ENCODE data around the gene PIAS4.

Gene PIAS4

DNA sequence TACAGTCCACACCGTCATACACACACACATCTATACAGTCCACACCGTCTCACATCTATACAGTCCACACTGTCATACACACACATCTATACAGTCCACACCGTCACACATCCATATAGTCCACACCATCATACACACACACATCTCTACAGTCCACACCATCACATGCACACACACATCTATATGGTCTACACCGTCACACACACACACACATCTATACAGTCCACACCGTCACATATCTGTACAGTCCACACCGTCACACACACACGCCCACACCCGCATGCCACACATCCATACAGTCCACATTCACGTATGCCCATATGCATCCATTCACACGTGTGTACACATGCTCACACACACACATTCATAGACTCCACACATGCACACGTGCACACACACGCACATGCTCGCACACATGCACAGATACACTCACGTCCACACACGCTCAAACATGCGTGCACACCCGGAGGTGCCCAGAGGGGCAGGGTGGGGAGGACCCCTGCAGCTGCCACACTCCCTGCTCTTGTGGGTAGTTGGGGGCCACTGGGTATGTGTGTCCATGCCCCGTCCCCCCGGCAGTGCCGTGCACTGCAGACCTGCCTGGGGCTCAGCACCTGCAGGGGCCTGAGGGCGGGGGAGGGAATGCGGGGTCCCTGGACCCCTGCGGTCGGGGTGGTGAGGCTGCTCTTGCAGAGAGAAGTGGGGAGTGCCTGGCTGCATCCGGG is 29.2 kb downstream of the PIAS4 start:
- Histone ChIP-seq H3K9ac (ENCODE audit: insufficient read length, low read depth) (no peak overlapping the region), H3K4me3 (ENCODE audit: insufficient read length, low read depth) (no peak overlapping the region), H3K9me3 (ENCODE audit: insufficient read depth, low read length) (no peaks in the 10 kb centered on the region), H3K27me3 (ENCODE audit: insufficient read depth, insufficient read length) (no peaks in the 10 kb centered on the region), H3K36me3 (ENCODE audit: insufficient read depth, insufficient read length, low read length) (peaks cover 67% of the 10 kb centered on the region), H3K4me1 (ENCODE audit: insufficient read depth, insufficient read length) (peaks cover 12% of the 10 kb centered on the region)
- TF ChIP-seq ZNF274 (IDR thresholded peaks at IDR 0.05; ENCODE audit: low read depth, low read length) (no peak), YY1 (IDR thresholded peaks at IDR 0.05; ENCODE audit: insufficient read depth, insufficient read length) (no peak), SUZ12 (IDR thresholded peaks at IDR 0.05; ENCODE audit: extremely low read depth, insufficient read depth, insufficient read length) (no peak)
- no peak for DNase-seq (ENCODE audit: low read depth, low spot score)

DNA sequence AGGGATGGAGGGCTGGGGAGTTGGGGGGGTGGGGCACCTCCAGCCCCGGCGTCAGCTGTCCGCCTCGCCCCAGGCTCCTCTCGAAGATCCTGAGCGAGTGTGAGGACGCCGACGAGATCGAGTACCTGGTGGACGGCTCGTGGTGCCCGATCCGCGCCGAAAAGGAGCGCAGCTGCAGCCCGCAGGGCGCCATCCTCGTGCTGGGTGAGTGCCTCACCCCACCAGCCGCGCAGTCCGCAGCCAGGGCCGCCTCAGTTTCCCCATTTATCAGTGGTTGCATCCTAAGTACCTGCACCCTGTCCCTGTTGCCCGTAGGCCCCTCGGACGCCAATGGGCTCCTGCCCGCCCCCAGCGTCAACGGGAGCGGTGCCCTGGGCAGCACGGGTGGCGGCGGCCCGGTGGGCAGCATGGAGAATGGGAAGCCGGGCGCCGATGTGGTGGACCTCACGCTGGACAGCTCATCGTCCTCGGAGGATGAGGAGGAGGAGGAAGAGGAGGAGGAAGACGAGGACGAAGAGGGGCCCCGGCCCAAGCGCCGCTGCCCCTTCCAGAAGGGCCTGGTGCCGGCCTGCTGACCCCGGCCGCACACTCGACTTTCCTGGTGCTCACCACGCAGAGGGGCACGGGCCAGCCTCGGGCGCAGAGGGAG is 29.9 kb downstream of the PIAS4 start:
- TF ChIP-seq YY1 (IDR thresholded peaks at IDR 0.05; ENCODE audit: insufficient read depth, insufficient read length) (no peak), ZNF274 (IDR thresholded peaks at IDR 0.05; ENCODE audit: low read depth, low read length) (no peak), SUZ12 (IDR thresholded peaks at IDR 0.05; ENCODE audit: extremely low read depth, insufficient read depth, insufficient read length) (no peak)
- no peaks in the 10 kb centered on the region for H3K27me3 ChIP-seq (ENCODE audit: insufficient read depth, insufficient read length)
- no peak overlapping the region for H3K4me3 ChIP-seq (ENCODE audit: insufficient read length, low read depth)
- no peak for DNase-seq (ENCODE audit: low read depth, low spot score)
- no peaks in the 10 kb centered on the region for H3K9me3 ChIP-seq (ENCODE audit: insufficient read depth, low read length)
- peaks cover 12% of the 10 kb centered on the region for H3K4me1 ChIP-seq (ENCODE audit: insufficient read depth, insufficient read length)
- H3K9ac ChIP-seq (ENCODE audit: insufficient read length, low read depth): no peak overlapping the region
- H3K36me3 ChIP-seq (ENCODE audit: insufficient read depth, insufficient read length, low read length): peaks cover 64% of the 10 kb centered on the region

DNA sequence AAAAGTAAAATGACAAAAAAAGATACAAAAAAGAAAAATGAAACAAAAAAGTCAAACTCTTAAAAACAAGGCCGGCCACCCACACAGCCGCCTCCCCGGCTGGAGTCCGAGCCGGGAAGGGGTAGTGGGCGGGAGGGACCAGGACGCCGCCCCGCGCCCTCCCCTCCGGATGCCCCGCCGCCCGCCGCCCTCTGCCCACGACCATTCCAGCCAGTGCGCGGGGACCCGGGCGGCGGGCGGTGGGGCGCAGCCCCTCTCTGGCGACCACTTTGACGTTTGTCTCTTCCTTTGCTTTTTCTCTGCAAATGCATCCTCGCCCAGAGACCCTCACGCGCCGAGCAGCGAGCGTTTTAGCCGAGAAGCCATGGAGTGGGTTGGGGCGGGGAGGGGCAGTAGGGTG is 30.5 kb downstream of the PIAS4 start:
- no peak for DNase-seq (ENCODE audit: low read depth, low spot score)
- TF ChIP-seq ZNF274 (IDR thresholded peaks at IDR 0.05; ENCODE audit: low read depth, low read length): no peak
- no peak for TF ChIP-seq YY1 (IDR thresholded peaks at IDR 0.05; ENCODE audit: insufficient read depth, insufficient read length)
- TF ChIP-seq SUZ12 (IDR thresholded peaks at IDR 0.05; ENCODE audit: extremely low read depth, insufficient read depth, insufficient read length): no peak
- Histone ChIP-seq H3K9ac (ENCODE audit: insufficient read length, low read depth) (no peak overlapping the region), H3K27me3 (ENCODE audit: insufficient read depth, insufficient read length) (no peaks in the 10 kb centered on the region), H3K4me1 (ENCODE audit: insufficient read depth, insufficient read length) (peaks cover 12% of the 10 kb centered on the region), H3K4me3 (ENCODE audit: insufficient read length, low read depth) (no peak overlapping the region), H3K36me3 (ENCODE audit: insufficient read depth, insufficient read length, low read length) (peaks cover 58% of the 10 kb centered on the region), H3K9me3 (ENCODE audit: insufficient read depth, low read length) (no peaks in the 10 kb centered on the region)

DNA sequence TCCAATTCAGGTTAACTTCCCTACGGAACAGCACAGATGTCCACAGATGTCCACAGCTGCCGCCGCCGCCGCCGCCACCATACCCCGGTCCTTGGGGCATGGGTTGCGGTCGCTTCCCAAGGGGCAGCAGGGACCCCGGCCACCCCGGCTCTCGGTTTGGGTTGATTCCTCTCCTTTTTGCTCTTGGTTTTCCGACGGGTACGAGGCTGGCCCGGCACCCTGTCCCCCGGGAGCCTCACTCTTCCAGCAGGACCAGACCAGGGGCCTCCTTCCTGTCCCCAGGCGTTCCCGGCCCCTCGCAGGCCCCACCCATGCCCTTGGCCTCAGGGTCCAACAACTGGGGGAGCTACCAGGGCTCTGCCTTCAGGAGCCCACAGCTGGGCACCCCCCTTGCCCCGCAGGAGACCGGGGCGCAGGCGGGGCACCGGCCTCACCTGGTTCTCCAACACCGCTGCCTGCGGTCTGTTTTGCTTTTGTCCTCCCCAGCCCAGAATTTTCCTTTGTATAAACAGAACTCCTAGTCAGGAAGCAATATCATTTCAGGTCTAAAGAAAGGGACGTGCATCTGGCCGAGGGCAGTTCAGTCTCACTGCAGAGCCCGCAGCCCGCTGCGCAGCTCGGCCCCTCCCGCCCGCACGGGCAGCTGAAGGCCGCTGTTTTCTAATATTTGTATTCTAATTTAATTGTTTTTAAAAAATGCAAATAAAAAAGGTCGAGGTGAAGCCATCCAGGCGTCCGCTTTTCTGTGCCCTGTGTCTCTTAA is 31.3 kb downstream of the PIAS4 start:
- no peak for DNase-seq (ENCODE audit: low read depth, low spot score)
- no peaks in the 10 kb centered on the region for H3K27me3 ChIP-seq (ENCODE audit: insufficient read depth, insufficient read length)
- H3K9me3 ChIP-seq (ENCODE audit: insufficient read depth, low read length): no peaks in the 10 kb centered on the region
- H3K4me3 ChIP-seq (ENCODE audit: insufficient read length, low read depth): no peak overlapping the region
- peaks cover 51% of the 10 kb centered on the region for H3K36me3 ChIP-seq (ENCODE audit: insufficient read depth, insufficient read length, low read length)
- no peak for TF ChIP-seq ZNF274 (IDR thresholded peaks at IDR 0.05; ENCODE audit: low read depth, low read length)
- no peak for TF ChIP-seq YY1 (IDR thresholded peaks at IDR 0.05; ENCODE audit: insufficient read depth, insufficient read length)
- TF ChIP-seq SUZ12 (IDR thresholded peaks at IDR 0.05; ENCODE audit: extremely low read depth, insufficient read depth, insufficient read length): no peak
- H3K9ac ChIP-seq (ENCODE audit: insufficient read length, low read depth): no peak overlapping the region
- H3K4me1 ChIP-seq (ENCODE audit: insufficient read depth, insufficient read length): peaks cover 12% of the 10 kb centered on the region

DNA sequence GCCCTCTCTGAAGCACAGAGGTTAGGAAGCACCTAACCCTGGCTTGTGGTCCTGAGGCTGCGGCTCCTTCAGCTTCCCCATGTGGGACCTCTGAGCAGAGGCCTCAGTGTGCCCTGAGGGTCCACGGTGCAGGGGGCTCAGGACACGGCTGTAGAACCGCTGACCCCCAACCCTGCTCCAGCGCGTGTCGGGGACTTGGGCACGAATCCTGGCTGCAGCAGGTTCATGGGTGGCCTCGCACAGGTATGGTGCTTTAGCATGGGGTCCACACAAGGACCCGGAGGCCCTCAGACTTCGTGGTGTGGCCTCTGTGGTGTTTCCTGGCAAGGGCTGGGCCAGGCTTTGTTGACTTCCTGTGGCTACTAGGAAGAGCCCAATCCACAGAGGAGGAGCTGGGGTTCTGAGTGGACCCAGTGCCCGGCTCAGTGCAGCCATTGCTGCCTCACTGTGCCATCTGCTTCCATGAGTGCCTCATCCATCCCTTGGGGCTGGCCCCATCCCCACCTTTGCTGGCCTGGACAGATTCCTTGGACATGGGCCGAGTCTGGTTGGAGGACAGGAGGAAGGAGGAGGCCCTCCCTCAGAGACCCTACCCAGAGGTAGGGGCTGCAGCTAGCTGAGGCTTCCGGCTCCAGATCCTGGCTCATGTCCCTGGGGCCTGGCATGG is 34.7 kb downstream of the PIAS4 start:
- DNase-seq (ENCODE audit: low read depth, low spot score): no peak
- H3K36me3 ChIP-seq (ENCODE audit: insufficient read depth, insufficient read length, low read length): peaks cover 33% of the 10 kb centered on the region
- no peaks in the 10 kb centered on the region for H3K9me3 ChIP-seq (ENCODE audit: insufficient read depth, low read length)
- TF ChIP-seq SUZ12 (IDR thresholded peaks at IDR 0.05; ENCODE audit: extremely low read depth, insufficient read depth, insufficient read length) (no peak), ZNF274 (IDR thresholded peaks at IDR 0.05; ENCODE audit: low read depth, low read length) (no peak), YY1 (IDR thresholded peaks at IDR 0.05; ENCODE audit: insufficient read depth, insufficient read length) (no peak)
- H3K27me3 ChIP-seq (ENCODE audit: insufficient read depth, insufficient read length): no peaks in the 10 kb centered on the region
- H3K4me1 ChIP-seq (ENCODE audit: insufficient read depth, insufficient read length): peaks cover 5% of the 10 kb centered on the region
- H3K4me3 ChIP-seq (ENCODE audit: insufficient read length, low read depth): no peak overlapping the region
- H3K9ac ChIP-seq (ENCODE audit: insufficient read length, low read depth): no peak overlapping the region

DNA sequence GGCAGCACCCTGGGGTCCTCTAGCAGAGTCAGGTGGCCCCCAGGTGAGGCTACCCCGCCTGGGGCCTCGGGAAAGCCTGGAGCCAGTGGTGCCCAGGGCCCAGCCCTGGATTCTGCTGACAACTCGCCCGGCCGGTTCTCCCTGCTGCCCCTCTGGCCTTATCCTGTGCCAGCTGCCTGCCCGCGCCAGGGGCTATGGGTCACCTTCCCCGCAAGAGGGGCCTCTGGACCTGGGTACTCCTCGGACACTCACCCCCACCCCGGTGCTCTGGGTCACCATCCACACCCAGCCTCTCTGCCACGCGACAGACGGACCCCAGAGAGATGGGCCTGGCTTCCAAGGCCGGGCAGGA is 35.2 kb downstream of the PIAS4 start:
- Histone ChIP-seq H3K9me3 (ENCODE audit: insufficient read depth, low read length) (no peaks in the 10 kb centered on the region), H3K4me1 (ENCODE audit: insufficient read depth, insufficient read length) (peaks cover 5% of the 10 kb centered on the region), H3K4me3 (ENCODE audit: insufficient read length, low read depth) (no peak overlapping the region), H3K27me3 (ENCODE audit: insufficient read depth, insufficient read length) (no peaks in the 10 kb centered on the region), H3K36me3 (ENCODE audit: insufficient read depth, insufficient read length, low read length) (peaks cover 28% of the 10 kb centered on the region), H3K9ac (ENCODE audit: insufficient read length, low read depth) (no peak overlapping the region)
- TF ChIP-seq SUZ12 (IDR thresholded peaks at IDR 0.05; ENCODE audit: extremely low read depth, insufficient read depth, insufficient read length): no peak
- TF ChIP-seq YY1 (IDR thresholded peaks at IDR 0.05; ENCODE audit: insufficient read depth, insufficient read length): no peak
- no peak for TF ChIP-seq ZNF274 (IDR thresholded peaks at IDR 0.05; ENCODE audit: low read depth, low read length)
- DNase-seq (ENCODE audit: low read depth, low spot score): no peak

Measured in NT2/D1 (cell line).